ENCODE results near the gene TUBB4B. TPM values are rescaled to one million over a fixed set of nuclear protein-coding genes. Genes with fewer than 3 reads are reported as not detected.

TUBB4B gene
- polyA plus RNA-seq, 1 experiment = 223 TPM

DNA sequence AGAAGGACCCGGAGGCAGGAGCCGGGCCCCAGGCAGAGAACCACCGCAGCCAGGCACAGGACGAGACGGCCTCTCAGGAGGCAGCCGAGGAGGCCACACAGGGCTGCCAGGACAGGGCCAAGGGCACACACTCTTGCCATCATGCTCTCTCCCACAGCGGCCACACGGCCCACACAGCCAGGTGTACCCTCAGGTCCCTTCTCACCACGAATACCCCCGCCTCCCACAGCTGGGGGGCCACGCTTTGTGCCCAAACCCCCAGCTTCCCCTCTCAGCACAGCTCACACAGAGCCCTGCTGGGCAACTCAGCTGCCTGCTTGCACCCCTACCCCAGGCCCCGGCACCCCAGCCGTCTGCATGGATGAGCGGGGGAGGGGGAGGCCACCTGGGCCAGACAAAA lies 47.3 kb upstream of the TUBB4B start:
- POLR2A ChIA-PET = no interaction called here

DNA sequence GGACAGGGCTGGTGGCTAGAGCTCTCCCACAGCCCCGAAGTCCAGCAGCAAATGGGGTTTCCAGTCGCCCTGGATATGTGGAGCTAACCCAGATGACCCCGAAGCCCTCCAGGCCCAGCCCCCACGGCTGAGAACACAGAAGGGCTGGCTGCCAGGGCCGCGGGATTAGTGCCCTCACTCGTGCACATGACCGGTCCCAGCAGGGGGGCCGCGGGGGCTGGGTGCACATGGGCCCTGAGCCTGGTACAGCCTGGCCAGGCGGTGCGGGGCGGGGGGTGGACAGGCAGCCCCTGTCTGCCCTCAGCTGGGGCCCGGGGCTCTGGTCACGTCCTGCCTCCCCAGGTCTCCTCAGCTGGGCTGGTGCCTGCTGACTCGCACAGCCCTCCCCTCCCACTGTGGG lies 46.7 kb upstream of the TUBB4B start:
- H3K4me3 ChIP-seq (ENCODE audit: low read depth, low read length) = no peak overlapping the region
- ChIA-PET POLR2A (interaction anchor here (1.0 kb wide), 1 partner anchor 46 kb away, joined by 4 read pairs; the partner anchor contains the start of gene TUBB4B), CTCF (interaction anchor here (1.5 kb wide), 1 partner anchor 42 kb away, joined by 4 read pairs; no protein-coding TSS in a partner anchor)
- TF ChIP-seq, protein P1, sequence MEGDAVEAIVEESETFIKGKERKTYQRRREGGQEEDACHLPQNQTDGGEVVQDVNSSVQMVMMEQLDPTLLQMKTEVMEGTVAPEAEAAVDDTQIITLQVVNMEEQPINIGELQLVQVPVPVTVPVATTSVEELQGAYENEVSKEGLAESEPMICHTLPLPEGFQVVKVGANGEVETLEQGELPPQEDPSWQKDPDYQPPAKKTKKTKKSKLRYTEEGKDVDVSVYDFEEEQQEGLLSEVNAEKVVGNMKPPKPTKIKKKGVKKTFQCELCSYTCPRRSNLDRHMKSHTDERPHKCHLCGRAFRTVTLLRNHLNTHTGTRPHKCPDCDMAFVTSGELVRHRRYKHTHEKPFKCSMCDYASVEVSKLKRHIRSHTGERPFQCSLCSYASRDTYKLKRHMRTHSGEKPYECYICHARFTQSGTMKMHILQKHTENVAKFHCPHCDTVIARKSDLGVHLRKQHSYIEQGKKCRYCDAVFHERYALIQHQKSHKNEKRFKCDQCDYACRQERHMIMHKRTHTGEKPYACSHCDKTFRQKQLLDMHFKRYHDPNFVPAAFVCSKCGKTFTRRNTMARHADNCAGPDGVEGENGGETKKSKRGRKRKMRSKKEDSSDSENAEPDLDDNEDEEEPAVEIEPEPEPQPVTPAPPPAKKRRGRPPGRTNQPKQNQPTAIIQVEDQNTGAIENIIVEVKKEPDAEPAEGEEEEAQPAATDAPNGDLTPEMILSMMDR (IDR thresholded peaks at IDR 0.05; ENCODE audit: low read depth, low read length) = no peak
- DNase-seq (ENCODE audit: low read depth, low spot score) = no peak
- H3K27me3 ChIP-seq (ENCODE audit: control insufficient read depth, insufficient read depth, low read length) = no peaks in the 10 kb centered on the region
- H3K9me3 ChIP-seq (ENCODE audit: control insufficient read depth, insufficient read depth, low read length) = no peaks in the 10 kb centered on the region; the same call in 1 of the 2 replicates
- H3K27ac ChIP-seq (ENCODE audit: low read depth, low read length) = no peak overlapping the region

More for the DNA sequence above, 47.3 kb upstream of the TUBB4B start:
- Histone ChIP-seq H3K9me3 (ENCODE audit: control insufficient read depth, insufficient read depth, low read length) (no peaks in the 10 kb centered on the region; the same call in 1 of the 2 replicates), H3K4me3 (ENCODE audit: low read depth, low read length) (no peak overlapping the region), H3K27ac (ENCODE audit: low read depth, low read length) (no peak overlapping the region), H3K27me3 (ENCODE audit: control insufficient read depth, insufficient read depth, low read length) (no peaks in the 10 kb centered on the region)
- no peak for DNase-seq (ENCODE audit: low read depth, low spot score)
- TF ChIP-seq, protein P1 (IDR thresholded peaks at IDR 0.05; ENCODE audit: low read depth, low read length) = no peak
- CTCF ChIA-PET = interaction anchor here (1.5 kb wide), 1 partner anchor 43 kb away, joined by 4 read pairs; no protein-coding TSS in a partner anchor

DNA sequence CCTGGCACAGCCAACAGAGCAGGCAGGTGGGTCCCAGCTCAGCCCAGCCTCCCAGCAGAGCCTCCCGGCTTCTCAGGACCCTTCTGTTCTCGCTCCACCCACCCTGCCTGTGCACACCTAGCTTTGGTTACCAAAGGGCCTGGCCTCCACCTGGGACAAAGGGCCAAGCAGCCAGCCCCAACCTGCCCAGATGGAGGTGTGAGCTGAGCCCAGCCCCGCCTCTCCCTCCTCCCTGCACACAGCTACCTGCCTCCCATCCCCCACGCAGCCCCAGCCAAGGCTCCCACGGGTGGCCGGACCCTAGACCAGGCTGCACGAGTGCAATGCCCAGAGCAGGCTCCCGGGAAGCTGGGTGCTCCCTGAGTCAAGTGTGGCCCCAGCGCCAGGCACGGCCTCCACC lies 46.2 kb upstream of the TUBB4B start:
- CTCF ChIA-PET = interaction anchor here (1.5 kb wide), 1 partner anchor 42 kb away, joined by 4 read pairs; no protein-coding TSS in a partner anchor

DNA sequence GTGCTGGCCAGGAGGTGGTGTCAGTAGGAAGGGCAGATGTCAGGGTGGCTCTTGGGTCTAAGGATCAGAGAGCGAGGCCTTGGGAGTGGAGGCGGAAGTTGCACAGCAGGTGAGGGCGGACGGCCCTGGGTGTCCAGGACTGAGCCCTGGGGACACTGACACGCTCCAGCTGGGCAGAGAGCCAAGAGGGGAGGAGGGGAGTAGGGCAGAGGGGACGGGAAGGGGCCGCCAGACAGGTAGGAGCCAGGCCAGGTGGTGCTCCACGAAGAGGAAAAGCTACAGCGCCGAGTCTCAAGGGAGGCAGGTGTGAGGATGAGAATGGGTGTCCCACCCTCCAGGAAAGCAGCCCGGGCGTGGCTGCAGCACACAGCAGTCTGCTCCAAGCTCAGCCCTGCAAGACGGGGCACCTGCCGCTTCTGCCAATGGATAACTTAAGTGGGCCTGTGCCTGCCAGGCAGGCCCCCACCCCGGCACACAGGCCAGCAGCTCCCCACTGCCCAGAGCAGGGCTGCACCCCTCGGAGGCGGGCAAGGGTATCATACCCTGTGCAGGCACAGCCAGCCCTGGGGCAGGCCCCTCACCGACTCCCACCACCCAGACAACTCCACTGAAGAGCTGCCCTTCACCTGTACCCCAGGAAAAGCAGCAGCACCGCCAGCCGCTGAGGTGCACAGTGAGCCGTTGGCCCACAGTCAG lies 45.4 kb upstream of the TUBB4B start:
- no peak overlapping the region for H3K4me3 ChIP-seq (ENCODE audit: low read depth, low read length)
- ChIA-PET POLR2A (interaction anchor here (1.0 kb wide), 1 partner anchor 45 kb away, joined by 4 read pairs; the partner anchor contains the start of gene TUBB4B), CTCF (no interaction called here)
- H3K27ac ChIP-seq (ENCODE audit: low read depth, low read length) = no peak overlapping the region
- H3K9me3 ChIP-seq (ENCODE audit: control insufficient read depth, insufficient read depth, low read length) = no peaks in the 10 kb centered on the region; the same call in 1 of the 2 replicates
- TF ChIP-seq, protein P1 (IDR thresholded peaks at IDR 0.05; ENCODE audit: low read depth, low read length) = no peak
- no peaks in the 10 kb centered on the region for H3K27me3 ChIP-seq (ENCODE audit: control insufficient read depth, insufficient read depth, low read length)
- no peak for DNase-seq (ENCODE audit: low read depth, low spot score)

More for the DNA sequence above, 46.2 kb upstream of the TUBB4B start:
- TF ChIP-seq, protein P1 (IDR thresholded peaks at IDR 0.05; ENCODE audit: low read depth, low read length) = no peak
- no peaks in the 10 kb centered on the region; the same call in 1 of the 2 replicates for H3K9me3 ChIP-seq (ENCODE audit: control insufficient read depth, insufficient read depth, low read length)
- POLR2A ChIA-PET = interaction anchor here (1.0 kb wide), 1 partner anchor 46 kb away, joined by 4 read pairs; the partner anchor contains the start of gene TUBB4B
- no peak overlapping the region for H3K27ac ChIP-seq (ENCODE audit: low read depth, low read length)
- no peak overlapping the region for H3K4me3 ChIP-seq (ENCODE audit: low read depth, low read length)
- no peak for DNase-seq (ENCODE audit: low read depth, low spot score)
- no peaks in the 10 kb centered on the region for H3K27me3 ChIP-seq (ENCODE audit: control insufficient read depth, insufficient read depth, low read length)
